ENCODE results near the gene ATG16L2. TPM values are rescaled to one million over a fixed set of nuclear protein-coding genes. Genes with fewer than 3 reads are reported as not detected.

Gene ATG16L2
- total RNA-seq, 2 experiments from 2014 or later, result 105 to 114 TPM

- H3K27me3 Mint-ChIP-seq (ENCODE audit: low read depth), result no peaks in the 10 kb centered on the region
- CTCF ChIA-PET, result interaction anchor here (0.6 to 5.6 kb wide), 17 partner anchors 8 to 354 kb away, joined by 3 to 61 read pairs (median 4); partner anchors contain the start of gene FCHSD2
- no peak for DNase-seq
- intact Hi-C loops (cut with micrococcal nuclease), result no loop called here
- H3K36me3 Mint-ChIP-seq (ENCODE audit: low read depth), result peaks cover 16% of the 10 kb centered on the region
- H3K9me3 Mint-ChIP-seq, result no peaks in the 10 kb centered on the region
- no peak overlapping the region for H3K4me3 Mint-ChIP-seq
- H3K4me1 Mint-ChIP-seq (ENCODE audit: low read depth), result peaks cover 11% of the 10 kb centered on the region
- peak overlapping the region; percentile 51 for H3K27ac Mint-ChIP-seq
Observed at GRCh38 chr11:72832301-72833082, 18.3 kb downstream of the ATG16L2 start.

GRCh38 chr11:72833083-72833733, 19.0 kb downstream of the ATG16L2 start:
- intact Hi-C loops (cut with micrococcal nuclease), result no loop called here
- peak overlapping the region; percentile 55 for H3K27ac Mint-ChIP-seq
- no peaks in the 10 kb centered on the region for H3K9me3 Mint-ChIP-seq
- peaks cover 9% of the 10 kb centered on the region for H3K4me1 Mint-ChIP-seq (ENCODE audit: low read depth)
- CTCF ChIA-PET, result interaction anchor here (1.3 to 5.6 kb wide), 3 partner anchors 14 to 345 kb away, joined by 3 to 61 read pairs (median 4); no protein-coding TSS in a partner anchor
- H3K36me3 Mint-ChIP-seq (ENCODE audit: low read depth), result peaks cover 15% of the 10 kb centered on the region
- no peak overlapping the region for H3K4me3 Mint-ChIP-seq
- H3K27me3 Mint-ChIP-seq (ENCODE audit: low read depth), result no peaks in the 10 kb centered on the region
- DNase-seq, result no peak

- Mint-ChIP-seq H3K36me3 (ENCODE audit: low read depth) (peaks cover 10% of the 10 kb centered on the region), H3K27me3 (ENCODE audit: low read depth) (no peaks in the 10 kb centered on the region), H3K9me3 (no peaks in the 10 kb centered on the region), H3K4me3 (no peak overlapping the region), H3K4me1 (ENCODE audit: low read depth) (peaks cover 9% of the 10 kb centered on the region), H3K27ac (peak overlapping the region; percentile 67)
- no peak for DNase-seq
- CTCF ChIA-PET, result interaction anchor here (5.6 kb wide), 1 partner anchor 344 kb away, joined by 61 read pairs; no protein-coding TSS in a partner anchor
- intact Hi-C loops (cut with micrococcal nuclease), result no loop called here
Observed at GRCh38 chr11:72833811-72834493, 19.7 kb downstream of the ATG16L2 start.

DNA sequence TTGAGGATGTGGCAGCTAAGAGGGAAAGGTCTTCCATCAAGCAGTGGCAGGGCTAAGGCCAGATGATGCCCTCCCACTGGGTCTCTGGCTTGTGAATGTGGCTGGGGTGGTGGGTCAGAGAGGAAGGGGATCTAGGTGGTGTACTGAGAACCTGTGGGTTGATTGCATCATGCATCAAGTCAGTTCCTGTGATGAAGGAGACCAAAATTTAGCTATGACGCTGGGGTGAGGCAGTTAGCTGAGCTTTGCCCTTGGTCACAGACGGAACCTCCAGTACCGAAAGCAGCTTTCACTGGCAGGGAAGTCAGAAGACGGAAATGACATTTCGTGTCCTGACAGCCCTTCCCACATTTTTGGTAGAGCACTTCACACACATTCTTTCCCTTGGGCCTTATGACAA, 20.7 kb downstream of the ATG16L2 start:
- H3K4me1 Mint-ChIP-seq (ENCODE audit: low read depth), result peaks cover 9% of the 10 kb centered on the region
- H3K4me3 Mint-ChIP-seq, result no peak overlapping the region
- CTCF ChIA-PET, result interaction anchor here (0.9 kb wide), 1 partner anchor 343 kb away, joined by 3 read pairs; no protein-coding TSS in a partner anchor
- peaks cover 5% of the 10 kb centered on the region for H3K36me3 Mint-ChIP-seq (ENCODE audit: low read depth)
- no peaks in the 10 kb centered on the region for H3K9me3 Mint-ChIP-seq
- H3K27ac Mint-ChIP-seq, result peak overlapping the region; percentile 67
- no peaks in the 10 kb centered on the region for H3K27me3 Mint-ChIP-seq (ENCODE audit: low read depth)
- intact Hi-C loops (cut with micrococcal nuclease), result no loop called here
- DNase-seq, result no peak

- Mint-ChIP-seq H3K4me3 (no peak overlapping the region), H3K36me3 (ENCODE audit: low read depth) (peaks cover 3% of the 10 kb centered on the region), H3K9me3 (no peaks in the 10 kb centered on the region), H3K27me3 (ENCODE audit: low read depth) (no peaks in the 10 kb centered on the region), H3K27ac (no peak overlapping the region), H3K4me1 (ENCODE audit: low read depth) (peaks cover 9% of the 10 kb centered on the region)
- intact Hi-C loops (cut with micrococcal nuclease), result loop anchor here (2.0 kb wide), 1 partner anchor 407 kb away; no protein-coding TSS in a partner anchor
- DNase-seq, result no peak
- CTCF ChIA-PET, result interaction anchor here (1.0 to 1.2 kb wide), 2 partner anchors 111 to 113 kb away, joined by 3 read pairs; no protein-coding TSS in a partner anchor
Observed at GRCh38 chr11:72836111-72836510, 21.9 kb downstream of the ATG16L2 start.

GRCh38 chr11:72838691-72839305, 24.6 kb downstream of the ATG16L2 start:
- peak overlapping the region; percentile 51 for H3K27ac Mint-ChIP-seq
- H3K27me3 Mint-ChIP-seq (ENCODE audit: low read depth), result no peaks in the 10 kb centered on the region
- no peaks in the 10 kb centered on the region for H3K36me3 Mint-ChIP-seq (ENCODE audit: low read depth)
- no peaks in the 10 kb centered on the region for H3K9me3 Mint-ChIP-seq
- CTCF ChIA-PET, result no interaction called here
- no peak for DNase-seq
- H3K4me1 Mint-ChIP-seq (ENCODE audit: low read depth), result peaks cover 6% of the 10 kb centered on the region
- intact Hi-C loops (cut with micrococcal nuclease), result no loop called here
- no peak overlapping the region for H3K4me3 Mint-ChIP-seq

DNA sequence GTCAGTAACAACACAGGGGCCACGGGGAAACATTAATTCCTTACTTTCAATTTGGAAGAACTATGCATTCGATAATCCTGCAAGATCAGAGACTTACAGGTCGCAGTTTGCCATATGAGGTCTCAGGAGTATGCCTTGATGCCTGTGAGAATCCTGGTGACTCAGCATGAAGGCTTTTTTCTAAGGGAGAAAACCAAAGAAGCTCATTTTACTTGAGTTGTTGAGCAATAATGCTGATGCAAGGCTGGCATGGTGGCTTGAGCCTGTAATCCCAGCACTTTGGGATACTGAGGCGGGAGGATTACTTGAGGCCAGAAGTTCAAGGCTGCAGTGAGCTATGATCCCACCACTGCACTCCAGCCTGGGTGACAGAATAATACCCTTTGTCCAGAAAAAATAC, 26.6 kb downstream of the ATG16L2 start:
- Mint-ChIP-seq H3K9me3 (no peaks in the 10 kb centered on the region), H3K27ac (no peak overlapping the region), H3K36me3 (ENCODE audit: low read depth) (no peaks in the 10 kb centered on the region), H3K4me1 (ENCODE audit: low read depth) (no peaks in the 10 kb centered on the region), H3K4me3 (no peak overlapping the region), H3K27me3 (ENCODE audit: low read depth) (no peaks in the 10 kb centered on the region)
- CTCF ChIA-PET, result interaction anchor here (0.6 to 3.3 kb wide), 3 partner anchors 10 to 1764 kb away, joined by 6 to 9 read pairs (median 6); no protein-coding TSS in a partner anchor
- intact Hi-C loops (cut with micrococcal nuclease), result no loop called here
- DNase-seq, result no peak

DNA sequence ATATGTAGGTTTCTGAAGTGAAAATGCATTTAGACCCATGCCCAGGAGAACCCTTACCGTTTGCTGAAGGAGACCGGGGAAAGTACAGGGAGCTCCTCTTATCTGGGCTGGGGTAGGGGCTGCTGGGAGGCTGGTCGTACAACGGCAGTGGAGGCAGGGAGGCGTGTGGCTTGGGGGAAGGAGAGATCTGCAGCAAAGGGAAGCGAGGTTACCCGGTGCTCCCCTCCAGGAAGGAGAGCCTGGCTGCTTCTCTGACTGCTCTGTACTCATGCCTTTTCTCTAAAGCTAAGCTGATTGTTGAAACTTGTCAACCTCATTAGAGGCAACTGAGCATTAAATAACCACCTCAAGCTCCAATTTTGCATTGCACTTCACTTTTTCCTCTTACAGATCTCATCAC, 27.2 kb downstream of the ATG16L2 start:
- Mint-ChIP-seq H3K4me3 (no peak overlapping the region), H3K36me3 (ENCODE audit: low read depth) (no peaks in the 10 kb centered on the region), H3K27ac (no peak overlapping the region), H3K9me3 (no peaks in the 10 kb centered on the region), H3K27me3 (ENCODE audit: low read depth) (no peaks in the 10 kb centered on the region), H3K4me1 (ENCODE audit: low read depth) (no peaks in the 10 kb centered on the region)
- intact Hi-C loops (cut with micrococcal nuclease), result no loop called here
- DNase-seq, result no peak
- CTCF ChIA-PET, result interaction anchor here (0.9 to 3.3 kb wide), 2 partner anchors 10 to 336 kb away, joined by 3 to 9 read pairs; no protein-coding TSS in a partner anchor

DNA sequence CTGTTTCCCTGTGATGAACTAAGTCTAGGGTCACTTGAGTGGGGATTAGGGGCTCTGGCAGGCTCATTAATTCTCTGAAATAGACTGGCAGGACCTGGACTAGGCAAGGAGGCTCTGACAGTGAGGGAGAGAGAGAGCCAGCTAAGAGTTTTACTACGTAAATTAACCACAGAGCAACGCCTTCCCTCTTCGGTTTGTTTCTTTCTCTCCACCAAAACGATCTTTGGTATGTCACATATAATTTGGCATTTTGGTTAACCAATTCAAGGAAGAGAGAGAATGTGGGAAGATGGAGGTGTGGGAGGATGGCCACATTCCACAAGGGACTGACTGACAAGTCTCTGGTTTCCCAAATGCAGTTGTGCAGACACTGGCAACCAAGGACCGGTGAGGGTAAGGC, 27.9 kb downstream of the ATG16L2 start:
- no peak overlapping the region for H3K4me3 Mint-ChIP-seq
- no peak overlapping the region for H3K27ac Mint-ChIP-seq
- no peak for DNase-seq
- intact Hi-C loops (cut with micrococcal nuclease), result no loop called here
- H3K36me3 Mint-ChIP-seq (ENCODE audit: low read depth), result no peaks in the 10 kb centered on the region
- H3K9me3 Mint-ChIP-seq, result no peaks in the 10 kb centered on the region
- no peaks in the 10 kb centered on the region for H3K4me1 Mint-ChIP-seq (ENCODE audit: low read depth)
- no peaks in the 10 kb centered on the region for H3K27me3 Mint-ChIP-seq (ENCODE audit: low read depth)
- CTCF ChIA-PET, result interaction anchor here (0.9 to 3.3 kb wide), 2 partner anchors 11 to 335 kb away, joined by 3 to 9 read pairs; no protein-coding TSS in a partner anchor

- intact Hi-C loops (cut with micrococcal nuclease), result no loop called here
- Mint-ChIP-seq H3K4me3 (no peak overlapping the region), H3K9me3 (no peaks in the 10 kb centered on the region), H3K36me3 (ENCODE audit: low read depth) (no peaks in the 10 kb centered on the region), H3K27ac (no peak overlapping the region), H3K4me1 (ENCODE audit: low read depth) (no peaks in the 10 kb centered on the region), H3K27me3 (ENCODE audit: low read depth) (no peaks in the 10 kb centered on the region)
- no peak for DNase-seq
- CTCF ChIA-PET, result interaction anchor here (3.3 kb wide), 1 partner anchor 12 kb away, joined by 9 read pairs; no protein-coding TSS in a partner anchor
Observed at GRCh38 chr11:72842653-72843330, 28.6 kb downstream of the ATG16L2 start.

- Mint-ChIP-seq H3K27ac (no peak overlapping the region), H3K9me3 (no peaks in the 10 kb centered on the region), H3K4me3 (no peak overlapping the region), H3K4me1 (ENCODE audit: low read depth) (peaks cover 4% of the 10 kb centered on the region), H3K27me3 (ENCODE audit: low read depth) (no peaks in the 10 kb centered on the region), H3K36me3 (ENCODE audit: low read depth) (peaks cover under 1% of the 10 kb centered on the region)
- intact Hi-C loops (cut with micrococcal nuclease), result no loop called here
- CTCF ChIA-PET, result interaction anchor here (1.5 to 2.9 kb wide), 3 partner anchors 13 to 334 kb away, joined by 3 to 12 read pairs (median 5); no protein-coding TSS in a partner anchor
- no peak for DNase-seq
Observed at GRCh38 chr11:72844356-72844755, 30.1 kb downstream of the ATG16L2 start.

Data from activated naive CD4-positive, alpha-beta T cell treated with anti-CD3 and anti-CD28 coated beads for 36 hours (primary cell).